IgD-negative memory B cell (primary cell): ENCODE measurements around the gene UGT1A5. TPM values are rescaled to one million over a fixed set of nuclear protein-coding genes. Genes with fewer than 3 reads are reported as not detected.

Source experiments
- H3K27ac Mint-ChIP-seq, 3 donors: one replicate each; pipeline ENCODE4 v1.8.0; 2020 to 2022; ENCODE audit warnings: mild to moderate bottlenecking in 3 of 3, mixed read lengths in 3 of 3, moderate library complexity in 1 of 3
- H3K27me3 Mint-ChIP-seq: one replicate; pipeline ENCODE4 v1.8.0; 2021; ENCODE audit warnings: mixed read lengths
- H3K36me3 Mint-ChIP-seq: one replicate; pipeline ENCODE4 v1.8.0; 2020; ENCODE audit warnings: mild to moderate bottlenecking, mixed read lengths
- H3K4me1 Mint-ChIP-seq, 3 donors: one replicate each; pipeline ENCODE4 v1.8.0; 2020 to 2022; ENCODE audit warnings: mixed read lengths in 3 of 3, mild to moderate bottlenecking in 1 of 3
- H3K4me3 Mint-ChIP-seq, 4 donors: one replicate each; pipeline ENCODE4 v1.8.0; 2020 to 2022; ENCODE audit warnings: mild to moderate bottlenecking in 4 of 4, mixed read lengths in 4 of 4, moderate library complexity in 3 of 4
- H3K9me3 Mint-ChIP-seq, 3 donors: one replicate each; pipeline ENCODE4 v1.8.0; 2020 to 2021; ENCODE audit warnings: mixed read lengths in 3 of 3, mild to moderate bottlenecking in 1 of 3
- polyA plus RNA-seq: library from polyadenylated mRNA; unstranded; fragments of 300-500 nt; fragmentation: Illumina TruSeq; gene quantifications from one replicate; pipeline ENCODE4 v1.2.3, GENCODE V29; 2021

The UGT1A5 gene
- polyA plus RNA-seq, 1 donor from 2014 or later = not detected

DNA sequence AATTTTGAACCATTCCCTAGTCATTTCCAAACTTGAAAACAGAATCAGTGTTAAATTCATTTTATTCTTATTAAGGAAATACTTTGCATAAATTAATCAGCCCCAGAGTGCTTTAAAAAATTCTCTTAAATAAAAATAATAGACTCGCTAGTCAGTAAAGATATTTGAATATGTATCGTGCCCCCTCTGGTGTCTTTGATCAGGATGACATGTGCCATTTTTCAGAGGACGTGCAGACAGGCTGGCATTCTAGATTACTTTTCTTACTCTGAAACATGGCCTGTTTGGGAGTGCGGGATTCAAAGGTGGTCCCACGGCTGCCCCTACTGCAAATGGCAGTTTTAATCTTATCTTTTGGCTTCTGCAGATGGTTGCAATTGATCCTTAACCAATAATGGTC is 59.9 kb downstream of the UGT1A5 start:
- Mint-ChIP-seq H3K4me3 (no peak overlapping the region), H3K27me3 (peaks cover 7% of the 10 kb centered on the region), H3K9me3 (peaks cover 2 to 12% (median 8%) of the 10 kb centered on the region in 3 donors), H3K36me3 (peaks cover 2% of the 10 kb centered on the region), H3K27ac (no peak overlapping the region), H3K4me1 (no peaks in the 10 kb centered on the region)

DNA sequence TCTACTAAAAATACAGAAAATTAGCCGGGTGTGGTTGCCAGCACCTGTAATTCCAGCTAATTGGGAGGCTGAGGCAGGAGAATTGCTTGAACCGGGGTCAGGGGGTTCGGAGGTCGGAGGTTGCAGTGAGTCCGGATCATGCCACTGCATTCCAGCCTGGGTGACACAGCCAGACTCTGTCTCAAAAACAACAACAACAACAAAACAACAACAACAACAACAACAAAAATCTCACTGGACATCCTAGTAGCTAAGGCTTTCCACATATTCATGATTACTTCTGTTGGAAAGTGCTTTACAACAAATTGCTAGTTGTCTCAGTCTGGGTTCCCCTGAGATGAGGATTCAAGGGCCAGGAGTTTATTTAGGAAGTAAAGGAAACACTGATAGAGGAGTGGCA is 61.1 kb downstream of the UGT1A5 start:
- H3K4me3 Mint-ChIP-seq = no peak overlapping the region
- H3K36me3 Mint-ChIP-seq = peaks cover 2% of the 10 kb centered on the region
- no peaks in the 10 kb centered on the region for H3K4me1 Mint-ChIP-seq
- H3K27me3 Mint-ChIP-seq = peaks cover 10% of the 10 kb centered on the region
- no peak overlapping the region for H3K27ac Mint-ChIP-seq
- H3K9me3 Mint-ChIP-seq = peaks cover 2 to 12% (median 8%) of the 10 kb centered on the region in 3 donors

DNA sequence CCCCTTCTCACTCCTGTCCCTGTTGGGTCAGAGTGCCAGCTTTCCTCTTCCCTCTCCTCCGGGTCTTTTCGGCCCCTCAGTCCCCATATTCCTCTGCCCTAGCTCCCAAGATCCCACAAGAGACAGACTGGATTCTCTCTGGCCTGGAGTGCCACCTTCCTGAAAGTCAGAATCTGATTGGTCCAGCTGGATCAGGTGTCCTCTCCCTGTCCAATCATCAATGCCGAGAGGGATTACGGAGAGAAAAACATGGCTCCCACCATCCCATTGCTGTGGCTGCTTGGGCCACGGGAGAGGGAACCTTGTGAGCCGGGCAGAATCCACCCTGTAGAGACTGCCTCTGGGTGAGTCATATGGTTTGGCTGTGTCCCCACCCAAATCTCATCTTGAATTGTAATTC is 62.7 kb downstream of the UGT1A5 start:
- no peak overlapping the region for H3K27ac Mint-ChIP-seq
- peak overlapping the region in 1 of 4 donors; percentile 17 for H3K4me3 Mint-ChIP-seq
- H3K9me3 Mint-ChIP-seq = peaks cover 2 to 12% (median 10%) of the 10 kb centered on the region in 3 donors
- H3K4me1 Mint-ChIP-seq = no peaks in the 10 kb centered on the region
- peaks cover 18% of the 10 kb centered on the region for H3K27me3 Mint-ChIP-seq
- H3K36me3 Mint-ChIP-seq = peaks cover 2% of the 10 kb centered on the region

DNA sequence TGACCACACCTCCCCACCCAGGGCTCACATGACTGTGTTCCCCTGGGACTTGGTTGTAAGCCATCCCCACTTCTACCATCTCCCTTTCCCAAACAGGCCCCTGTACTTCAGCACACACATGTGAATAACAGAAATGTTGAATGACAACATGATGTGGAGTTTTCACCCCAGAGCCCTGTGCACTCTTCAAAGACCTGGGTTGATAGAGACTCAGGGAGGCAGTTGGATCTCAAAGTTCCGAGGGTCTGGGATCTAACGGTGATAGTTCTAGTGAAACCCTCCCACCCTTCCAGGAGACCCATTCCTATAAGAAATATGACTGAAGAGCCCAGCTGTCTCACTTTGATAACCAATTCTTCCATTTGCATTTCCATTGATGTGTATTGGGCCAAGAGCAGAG is 65.3 kb downstream of the UGT1A5 start, which contains the start of gene MROH2A:
TSS of gene MROH2A (plus strand) at position 301 of the 400 bp plus-strand sequence. CDS start 1,029 bp downstream, outside the sequence.
- peaks cover 20% of the 10 kb centered on the region for H3K27me3 Mint-ChIP-seq
- no peaks in the 10 kb centered on the region for H3K4me1 Mint-ChIP-seq
- H3K36me3 Mint-ChIP-seq = peaks cover 4% of the 10 kb centered on the region
- H3K27ac Mint-ChIP-seq = peak within 1 kb of the TSS in 1 of 3 donors; percentile 14
- H3K4me3 Mint-ChIP-seq = no peak within 1 kb of the TSS
- peaks cover 7 to 12% (median 8%) of the 10 kb centered on the region in 3 donors for H3K9me3 Mint-ChIP-seq

DNA sequence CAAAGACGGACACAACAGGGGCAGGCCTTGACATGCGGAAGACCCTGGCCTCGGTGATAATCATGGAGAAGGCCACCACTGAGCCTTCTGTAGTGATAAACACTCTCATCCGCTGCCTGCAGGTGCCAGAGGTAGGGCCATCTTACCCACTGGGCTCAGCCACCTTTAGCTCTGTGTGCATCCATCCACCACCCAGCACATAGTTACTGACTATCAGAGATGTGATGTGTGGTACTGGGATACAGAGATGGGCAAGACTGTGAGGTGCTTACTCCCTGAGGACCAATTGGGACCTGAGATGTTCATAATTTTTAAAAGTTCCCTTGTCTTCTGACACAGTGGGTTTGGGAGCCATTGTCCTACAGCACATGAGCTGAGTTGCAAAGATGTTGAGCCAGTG is 67.0 kb downstream of the UGT1A5 start:
- Mint-ChIP-seq H3K9me3 (peaks cover 7 to 12% (median 8%) of the 10 kb centered on the region in 3 donors), H3K4me3 (no peak overlapping the region), H3K36me3 (peaks cover 4% of the 10 kb centered on the region), H3K4me1 (no peaks in the 10 kb centered on the region), H3K27me3 (peaks cover 22% of the 10 kb centered on the region), H3K27ac (no peak overlapping the region)

DNA sequence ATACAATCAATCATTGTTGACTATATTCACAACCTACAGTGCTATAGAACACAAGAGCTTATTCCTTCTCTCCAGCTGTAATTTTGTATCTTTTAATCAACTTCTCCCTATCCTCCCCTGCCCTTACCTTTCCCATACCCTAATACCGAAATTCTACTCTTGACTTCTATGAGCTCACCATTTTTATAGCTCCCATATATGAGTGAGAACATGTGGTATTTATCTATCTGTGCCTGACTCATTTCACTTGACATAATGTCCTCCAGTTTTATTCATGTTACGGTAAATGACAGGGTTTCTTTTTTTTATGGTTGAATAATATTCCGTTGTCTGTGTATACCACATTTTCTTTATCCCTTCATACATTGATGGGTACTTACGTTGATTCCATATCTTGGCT is 68.1 kb downstream of the UGT1A5 start:
- no peak overlapping the region for H3K4me3 Mint-ChIP-seq
- H3K36me3 Mint-ChIP-seq = peaks cover 3% of the 10 kb centered on the region
- no peaks in the 10 kb centered on the region for H3K4me1 Mint-ChIP-seq
- H3K27me3 Mint-ChIP-seq = peaks cover 20% of the 10 kb centered on the region
- peaks cover 6 to 11% (median 7%) of the 10 kb centered on the region in 3 donors for H3K9me3 Mint-ChIP-seq
- H3K27ac Mint-ChIP-seq = no peak overlapping the region

DNA sequence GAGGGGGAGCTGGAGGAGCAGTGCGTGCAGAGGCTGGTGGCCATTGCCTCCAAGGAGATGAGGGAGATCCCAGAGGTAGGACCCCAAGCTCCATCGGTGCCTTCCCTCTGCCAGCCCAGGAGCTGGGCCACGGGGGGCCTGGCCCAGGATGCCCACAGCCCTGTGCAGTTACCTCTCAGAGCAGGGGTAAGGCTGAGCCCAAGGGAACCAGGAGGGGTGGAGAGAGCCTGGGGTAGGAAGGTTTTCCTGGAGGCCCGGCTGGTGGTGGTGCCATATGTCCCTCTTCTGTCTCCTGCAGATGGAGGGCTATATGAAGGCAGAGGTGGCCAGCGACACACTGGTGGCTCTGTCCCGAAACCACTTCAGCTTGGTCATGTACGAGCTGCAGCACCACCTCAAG is 76.8 kb downstream of the UGT1A5 start:
- Mint-ChIP-seq H3K36me3 (peaks cover 4% of the 10 kb centered on the region), H3K4me3 (no peak overlapping the region), H3K4me1 (no peaks in the 10 kb centered on the region), H3K9me3 (no peaks in the 10 kb centered on the region), H3K27ac (no peak overlapping the region), H3K27me3 (no peaks in the 10 kb centered on the region)

DNA sequence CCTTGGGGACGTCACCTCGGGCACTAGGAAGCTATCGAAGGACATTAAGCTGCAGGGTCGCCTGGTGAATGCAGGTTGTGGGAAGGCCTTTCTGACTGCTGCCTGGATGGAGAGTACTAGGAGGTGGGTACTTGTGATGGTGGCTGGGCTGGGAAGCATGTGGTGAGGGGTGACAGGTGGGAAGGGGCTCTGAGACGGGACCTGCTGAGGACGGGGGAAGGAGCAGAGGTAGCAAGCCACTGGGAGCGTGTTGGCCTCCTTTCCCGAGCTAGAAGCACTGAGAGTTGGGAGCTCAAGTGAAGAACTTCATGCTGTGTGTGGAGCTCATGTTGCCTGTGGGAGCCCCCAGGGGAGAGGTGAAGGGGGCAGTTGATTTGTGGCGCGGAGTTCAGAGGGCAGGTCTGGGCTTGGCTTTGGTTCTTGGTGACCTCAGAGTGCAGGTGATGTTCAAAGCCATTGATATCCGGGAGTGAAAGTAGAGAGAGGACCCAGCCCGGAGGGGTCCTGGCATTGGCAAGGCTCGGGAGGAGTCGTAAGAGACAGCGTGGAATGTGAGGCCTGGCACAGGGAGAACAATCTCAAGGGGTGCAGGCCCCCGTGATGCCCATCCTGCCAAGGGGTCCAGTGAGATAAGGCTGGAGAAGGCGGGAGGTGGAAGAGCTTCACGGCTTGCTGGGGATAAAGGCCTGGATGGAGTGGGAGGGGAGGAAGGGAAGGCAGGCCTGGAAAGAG is 78.6 kb downstream of the UGT1A5 start:
- no peaks in the 10 kb centered on the region for H3K36me3 Mint-ChIP-seq
- no peaks in the 10 kb centered on the region for H3K9me3 Mint-ChIP-seq
- peaks cover 1% of the 10 kb centered on the region for H3K27me3 Mint-ChIP-seq
- H3K4me3 Mint-ChIP-seq = no peak overlapping the region
- H3K27ac Mint-ChIP-seq = peak overlapping the region in 1 of 3 donors; percentile 65
- H3K4me1 Mint-ChIP-seq = no peaks in the 10 kb centered on the region

DNA sequence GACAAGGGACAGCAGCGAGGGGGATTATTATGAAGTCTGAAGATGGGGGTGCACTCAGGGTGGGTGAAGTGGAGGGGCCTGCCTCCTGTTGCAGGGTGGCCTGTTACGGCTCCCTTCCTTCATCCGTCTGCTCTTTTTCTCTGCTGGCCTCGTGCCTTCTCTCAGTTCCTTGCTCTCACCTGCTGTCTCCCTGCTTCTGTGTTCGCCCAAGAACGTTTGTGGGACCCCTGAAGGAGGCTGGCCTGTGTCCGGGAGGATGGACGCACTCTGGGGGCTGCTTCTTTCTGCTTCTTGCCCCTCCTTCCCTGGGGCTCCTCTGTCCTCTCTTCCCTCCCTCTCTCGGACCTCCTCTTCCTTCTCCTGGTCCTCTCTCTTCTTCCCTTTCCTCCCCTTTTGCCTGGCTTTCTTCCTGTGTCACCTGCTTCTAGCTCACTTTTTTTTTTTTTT is 79.2 kb downstream of the UGT1A5 start:
- Mint-ChIP-seq H3K9me3 (no peaks in the 10 kb centered on the region), H3K4me1 (no peaks in the 10 kb centered on the region), H3K4me3 (no peak overlapping the region), H3K27me3 (peaks cover 1% of the 10 kb centered on the region), H3K27ac (no peak overlapping the region), H3K36me3 (no peaks in the 10 kb centered on the region)

DNA sequence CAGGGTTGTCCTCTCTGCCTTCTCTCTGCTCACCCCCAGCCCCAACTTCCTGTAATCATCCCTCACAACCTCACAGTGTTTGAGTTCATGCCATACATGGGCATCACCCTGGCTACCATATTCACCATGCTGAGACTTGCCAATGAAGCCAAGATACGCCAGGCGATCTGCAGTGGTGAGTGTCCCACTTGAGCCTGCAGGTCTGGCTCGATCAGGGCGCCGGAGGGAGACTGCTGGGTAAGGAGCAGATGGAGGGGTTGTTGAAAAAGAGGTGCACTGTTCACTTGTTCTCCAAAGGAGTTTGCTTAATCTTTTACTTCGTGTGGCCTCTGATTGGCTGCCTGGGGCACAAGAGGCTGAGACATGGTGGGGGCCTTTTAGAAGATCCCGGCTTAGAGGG is 80.0 kb downstream of the UGT1A5 start:
- H3K27me3 Mint-ChIP-seq = peaks cover 1% of the 10 kb centered on the region
- no peaks in the 10 kb centered on the region for H3K9me3 Mint-ChIP-seq
- H3K4me1 Mint-ChIP-seq = no peaks in the 10 kb centered on the region
- H3K36me3 Mint-ChIP-seq = no peaks in the 10 kb centered on the region
- no peak overlapping the region for H3K27ac Mint-ChIP-seq
- H3K4me3 Mint-ChIP-seq = no peak overlapping the region

DNA sequence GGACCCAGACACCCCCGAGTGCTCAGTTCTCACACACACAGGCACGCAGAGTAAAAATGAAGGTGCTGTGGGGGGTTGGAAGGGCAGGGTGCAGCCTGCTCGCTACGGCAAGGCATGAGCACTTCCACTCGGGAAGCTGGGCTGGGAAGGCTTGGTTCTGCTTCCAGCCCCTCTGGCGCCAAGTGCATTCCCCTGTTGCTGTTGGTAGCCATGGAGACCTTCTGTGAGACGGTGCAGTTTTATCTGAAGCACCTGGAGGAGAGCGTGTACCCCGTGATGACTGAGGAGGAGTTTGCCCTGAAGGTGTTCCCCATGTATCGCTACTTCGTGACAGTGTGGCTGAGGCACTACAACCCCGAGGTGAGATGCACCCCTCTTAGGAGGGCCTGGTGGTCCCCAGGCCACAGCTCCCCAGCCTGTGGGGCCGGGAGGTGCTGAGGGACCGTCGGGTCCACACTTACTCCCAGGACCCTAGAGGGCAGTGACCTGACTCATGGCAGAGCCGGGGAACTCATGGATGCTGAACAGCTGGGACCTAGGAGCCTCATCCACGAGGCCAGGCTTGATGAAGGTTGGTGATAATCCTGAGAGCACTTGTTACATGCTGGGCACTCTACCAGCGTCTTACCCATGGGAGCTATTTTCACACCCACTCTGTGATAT is 80.9 kb downstream of the UGT1A5 start:
- Mint-ChIP-seq H3K27ac (no peak overlapping the region), H3K9me3 (no peaks in the 10 kb centered on the region), H3K4me3 (no peak overlapping the region), H3K4me1 (no peaks in the 10 kb centered on the region), H3K36me3 (no peaks in the 10 kb centered on the region), H3K27me3 (peaks cover 1% of the 10 kb centered on the region)

DNA sequence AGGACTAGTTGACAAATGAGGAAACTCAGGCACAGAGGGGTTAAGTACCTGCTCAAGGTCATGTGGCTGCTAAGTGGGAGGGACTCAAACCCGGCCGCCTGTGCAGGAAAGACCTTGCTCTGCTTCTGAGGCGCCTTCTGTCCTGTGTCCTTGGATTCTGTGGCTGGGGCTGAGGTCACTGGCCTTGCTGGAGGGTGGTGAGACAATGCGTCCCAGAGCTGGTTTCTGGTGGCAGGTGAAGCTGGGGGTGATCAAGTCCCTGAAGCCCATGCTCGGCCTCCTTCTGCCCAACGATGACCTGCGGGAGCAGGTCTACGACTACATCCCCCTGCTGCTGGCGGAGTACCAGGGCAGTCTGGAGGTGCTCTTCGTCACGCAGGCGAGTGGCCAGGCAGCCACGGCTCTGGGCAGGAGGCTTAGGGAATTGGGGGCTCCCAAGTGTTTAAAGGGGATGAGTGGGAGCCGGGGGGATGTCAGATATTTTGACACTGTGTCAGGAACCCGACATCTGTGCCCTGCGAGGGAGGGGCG is 81.5 kb downstream of the UGT1A5 start:
- no peaks in the 10 kb centered on the region for H3K36me3 Mint-ChIP-seq
- H3K4me3 Mint-ChIP-seq = no peak overlapping the region
- H3K4me1 Mint-ChIP-seq = no peaks in the 10 kb centered on the region

DNA sequence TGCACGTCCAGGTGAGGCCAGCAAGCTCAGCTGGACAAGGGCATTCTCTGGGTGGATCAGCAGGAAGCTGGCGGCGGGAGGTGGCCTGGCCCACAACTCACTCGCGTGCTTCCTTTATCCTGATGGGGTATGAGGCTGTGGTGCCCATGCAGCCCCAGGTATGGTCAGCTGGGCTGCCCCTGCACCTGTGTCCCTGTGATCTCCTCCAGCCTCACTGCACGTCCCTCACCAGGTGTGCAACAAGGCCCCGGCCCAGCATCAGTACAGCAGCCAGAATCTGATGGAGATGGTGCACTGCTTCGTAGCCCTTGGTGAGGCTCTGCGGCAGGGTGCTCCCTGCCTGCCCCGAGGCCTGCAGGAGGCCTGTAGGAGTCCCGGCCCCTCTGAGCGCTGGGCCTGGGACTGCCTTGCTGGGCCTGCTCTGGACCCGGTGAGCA is 83.0 kb downstream of the UGT1A5 start:
- Mint-ChIP-seq H3K4me1 (no peaks in the 10 kb centered on the region), H3K27ac (no peak overlapping the region), H3K27me3 (peaks cover 1% of the 10 kb centered on the region), H3K36me3 (no peaks in the 10 kb centered on the region), H3K4me3 (no peak overlapping the region), H3K9me3 (no peaks in the 10 kb centered on the region)

More for the DNA sequence above, 81.5 kb downstream of the UGT1A5 start:
- Mint-ChIP-seq H3K27me3 (peaks cover 1% of the 10 kb centered on the region), H3K27ac (no peak overlapping the region), H3K9me3 (no peaks in the 10 kb centered on the region)

DNA sequence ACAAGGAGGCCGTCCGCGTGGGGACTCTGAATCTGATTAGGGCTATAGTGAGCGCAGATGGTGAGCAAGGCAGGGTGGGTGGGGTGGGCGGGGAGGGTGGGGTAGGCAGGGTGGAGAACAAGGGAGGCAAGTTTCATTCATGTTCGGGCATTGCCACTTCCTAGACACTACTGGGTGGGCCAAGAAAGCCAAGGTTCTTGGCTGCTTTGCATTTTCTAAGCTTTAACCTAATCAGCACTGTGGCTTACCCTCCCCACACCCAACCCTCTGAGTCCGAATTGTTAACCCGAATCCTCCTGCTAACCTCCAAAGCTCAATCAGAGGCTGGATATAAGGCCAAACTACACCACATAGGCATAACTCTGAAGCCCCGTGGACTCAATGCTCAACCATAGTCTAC is 83.5 kb downstream of the UGT1A5 start:
- Mint-ChIP-seq H3K27me3 (peaks cover 1% of the 10 kb centered on the region), H3K4me3 (no peak overlapping the region), H3K36me3 (no peaks in the 10 kb centered on the region), H3K4me1 (no peaks in the 10 kb centered on the region), H3K9me3 (no peaks in the 10 kb centered on the region), H3K27ac (no peak overlapping the region)

DNA sequence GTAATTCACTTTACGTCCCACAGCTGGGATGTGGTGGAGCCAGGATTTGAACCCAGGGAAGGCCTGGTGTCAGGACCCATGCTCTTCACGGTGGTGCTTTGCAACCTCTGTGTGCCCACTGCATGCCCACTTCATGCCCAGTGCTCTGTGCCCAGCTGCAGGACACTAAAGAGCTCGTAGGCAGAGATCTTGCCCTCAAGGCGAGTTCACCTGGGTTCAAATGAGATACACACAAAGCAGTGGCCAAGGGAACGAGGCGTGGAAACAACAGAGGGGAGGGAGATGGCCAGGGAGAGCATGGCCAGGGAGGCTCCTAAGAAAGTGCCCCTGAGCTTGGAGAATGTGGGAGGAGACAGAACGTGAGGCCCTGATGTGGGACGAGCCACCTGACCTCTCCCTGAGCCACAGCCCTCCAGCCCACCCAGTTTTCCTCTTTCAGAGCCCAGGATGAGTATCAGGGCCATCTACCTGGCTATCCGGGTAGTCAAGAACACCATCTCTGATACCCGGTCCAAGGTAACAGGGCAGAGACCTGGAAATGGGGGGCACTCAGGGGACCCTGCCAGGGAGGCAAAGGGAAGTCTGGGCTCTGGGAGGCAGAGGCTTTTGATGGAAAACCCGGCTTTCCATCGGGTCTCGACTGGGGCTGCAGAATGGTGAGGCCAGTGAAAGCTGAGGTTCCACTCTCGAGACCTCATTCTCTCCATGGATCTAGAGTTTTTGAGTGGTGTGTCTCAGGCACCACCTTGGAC is 85.8 kb downstream of the UGT1A5 start:
- Mint-ChIP-seq H3K27me3 (peaks cover 5% of the 10 kb centered on the region), H3K4me1 (no peaks in the 10 kb centered on the region), H3K4me3 (no peak overlapping the region), H3K27ac (no peak overlapping the region), H3K36me3 (no peaks in the 10 kb centered on the region), H3K9me3 (no peaks in the 10 kb centered on the region)
